Common myeloid progenitor, CD34-positive (primary cell): Measurements from ENCODE around the gene SLC17A7.
A peak's percentile ranks its signal among the peaks of the same experiment; 100 is the strongest.

ENCODE experiments used
- CTCF ChIA-PET: fragments of 350-600 bp; sonication (Branson Sonifier 250); formaldehyde crosslinking; loops from one replicate; lab custom pipeline; 2021; ENCODE audit warnings: antibody characterized with exemption; lab: Charles Lee
- POLR2A ChIA-PET: fragments of 350-600 bp; sonication (Branson Sonifier 250); formaldehyde crosslinking; loops from one replicate; lab custom pipeline; 2021; ENCODE audit warnings: antibody characterized with exemption; lab: Charles Lee
- DNase-seq, 3 donors: peaks; one replicate each; pipeline versions ENCODE4 v3.0.0 to v3.0.0-alpha.2; 2013
- H3K27ac ChIP-seq, 2 experiments: 1 replicate in 1 of 2; 2 replicates in 1 of 2; pipeline ENCODE4 v1.7.0; 2013; ENCODE audit warnings: inconsistent platforms in 2 of 2, low read length in 2 of 2, mild to moderate bottlenecking in 2 of 2, low read depth in 1 of 2, moderate library complexity in 1 of 2; ENCODE audit not compliant: severe bottlenecking in 2 of 2, insufficient read depth in 1 of 2, poor library complexity in 1 of 2
- H3K27me3 ChIP-seq, 5 experiments: replicated peaks in 2 of 5; 1 replicate in 3 of 5; 2 replicates in 2 of 5; pipeline versions ENCODE4 v1.6.1 to v1.7.0; 2013; ENCODE audit warnings: low read length in 4 of 5, mild to moderate bottlenecking in 2 of 5, moderate library complexity in 2 of 5, inconsistent platforms in 1 of 5; ENCODE audit not compliant: insufficient read depth in 5 of 5, control insufficient read depth in 4 of 5
- H3K36me3 ChIP-seq, 4 experiments: 1 replicate in 2 of 4; 2 replicates in 2 of 4; pipeline versions ENCODE4 v1.6.1 to v1.7.0; 2013; ENCODE audit warnings: low read length in 3 of 4, control low read depth in 1 of 4, mild to moderate bottlenecking in 1 of 4; ENCODE audit not compliant: control insufficient read depth in 4 of 4, insufficient read depth in 4 of 4
- H3K4me1 ChIP-seq, 4 experiments: 1 replicate in 3 of 4; 2 replicates in 1 of 4; pipeline versions ENCODE4 v1.6.1 to v1.7.1; 2013; ENCODE audit warnings: low read length in 3 of 4, mild to moderate bottlenecking in 3 of 4, control low read depth in 1 of 4, inconsistent platforms in 1 of 4, moderate library complexity in 1 of 4; ENCODE audit not compliant: control insufficient read depth in 4 of 4, insufficient read depth in 4 of 4; ENCODE audit errors: control extremely low read depth in 1 of 4
- H3K4me3 ChIP-seq, 7 experiments: 1 replicate in 4 of 7; 2 replicates in 3 of 7; pipeline versions ENCODE4 v1.5.1 to v1.7.0; 2013; ENCODE audit warnings: mild to moderate bottlenecking in 7 of 7, low read length in 6 of 7, moderate library complexity in 6 of 7, inconsistent platforms in 2 of 7, low read depth in 2 of 7, control low read depth in 1 of 7; ENCODE audit not compliant: insufficient read depth in 4 of 7, control insufficient read depth in 1 of 7; ENCODE audit errors: extremely low read depth in 1 of 7
- H3K9me3 ChIP-seq, 5 experiments: 1 replicate in 4 of 5; 2 replicates in 1 of 5; pipeline versions ENCODE4 v1.6.1 to v1.7.1; 2013; ENCODE audit warnings: low read length in 4 of 5, mild to moderate bottlenecking in 2 of 5, inconsistent platforms in 1 of 5, low read depth in 1 of 5, moderate library complexity in 1 of 5; ENCODE audit not compliant: control insufficient read depth in 4 of 5, insufficient read depth in 2 of 5; ENCODE audit errors: control extremely low read depth in 1 of 5
- WGBS: methylation state at CpG from one replicate; pipeline ENCODE4 v1.1.5; 2013; ENCODE audit not compliant: insufficient coverage; 5-methylcytosine and 5-hydroxymethylcytosine counted together

Gene SLC17A7

GRCh38 chr19:49441960-49442350 lies 628 bp upstream of the SLC17A7 start:
- H3K9me3 ChIP-seq, result no peaks in the 10 kb centered on the region
- peaks cover 0 to 10% (median 5%) of the 10 kb centered on the region in 4 experiments for H3K36me3 ChIP-seq
- peaks cover 2 to 56% (median 38%) of the 10 kb centered on the region in 5 experiments for H3K27me3 ChIP-seq
- ChIA-PET POLR2A (no interaction called here), CTCF (interaction anchor here (1.0 to 2.2 kb wide), 3 partner anchors 31 to 141 kb away, joined by 3 to 9 read pairs (median 4); no protein-coding TSS in a partner anchor)
- no peak overlapping the region for H3K27ac ChIP-seq
- H3K4me3 ChIP-seq, result peak overlapping the region in 2 of 7 experiments; percentile 79
- WGBS, result 42% methylated on average over 13 of the region's 14 CpGs
- peaks cover 0 to 22% (median 15%) of the 10 kb centered on the region in 4 experiments for H3K4me1 ChIP-seq
- DNase-seq, result no peak

- WGBS, result 49% methylated on average over 18 of the region's 19 CpGs
- Histone ChIP-seq H3K36me3 (no peaks in the 10 kb centered on the region), H3K27ac (no peak overlapping the region), H3K4me3 (peak overlapping the region in 2 of 7 experiments; percentile 16 to 19), H3K9me3 (peaks cover 0 to 3% (median 0%) of the 10 kb centered on the region in 5 experiments), H3K4me1 (peaks cover 0 to 27% (median 18%) of the 10 kb centered on the region in 4 experiments), H3K27me3 (peaks cover 2 to 69% (median 45%) of the 10 kb centered on the region in 5 experiments)
- ChIA-PET POLR2A (no interaction called here), CTCF (interaction anchor here (1.0 to 1.4 kb wide), 2 partner anchors 11 to 49 kb away, joined by 3 to 4 read pairs; no protein-coding TSS in a partner anchor)
- DNase-seq, result no peak
Observed at GRCh38 chr19:49440439-49441209, 703 bp downstream of the SLC17A7 start.

GRCh38 chr19:49439836-49440235 lies 1.5 kb downstream of the SLC17A7 start:
- ChIA-PET CTCF (interaction anchor here (1.0 to 1.4 kb wide), 2 partner anchors 10 to 48 kb away, joined by 3 to 4 read pairs; no protein-coding TSS in a partner anchor), POLR2A (no interaction called here)
- peaks cover 2 to 77% (median 50%) of the 10 kb centered on the region in 5 experiments for H3K27me3 ChIP-seq
- 100% methylated on average over 1 of the region's 6 CpGs for WGBS
- no peaks in the 10 kb centered on the region for H3K36me3 ChIP-seq
- peaks cover 0 to 27% (median 18%) of the 10 kb centered on the region in 4 experiments for H3K4me1 ChIP-seq
- peaks cover 0 to 3% (median 0%) of the 10 kb centered on the region in 5 experiments for H3K9me3 ChIP-seq
- no peak for DNase-seq
- no peak overlapping the region for H3K4me3 ChIP-seq
- H3K27ac ChIP-seq, result no peak overlapping the region

GRCh38 chr19:49438261-49438660 lies 3.1 kb downstream of the SLC17A7 start:
- Histone ChIP-seq H3K4me3 (no peak overlapping the region), H3K27me3 (peaks cover 2 to 93% (median 59%) of the 10 kb centered on the region in 5 experiments), H3K4me1 (peaks cover 0 to 22% (median 15%) of the 10 kb centered on the region in 4 experiments), H3K27ac (no peak overlapping the region), H3K9me3 (peaks cover 0 to 3% (median 0%) of the 10 kb centered on the region in 5 experiments), H3K36me3 (no peaks in the 10 kb centered on the region)
- WGBS, result 13% methylated on average over 1 of the region's 6 CpGs
- ChIA-PET POLR2A (no interaction called here), CTCF (interaction anchor here (1.0 kb wide), 1 partner anchor 21 kb away, joined by 3 read pairs; no protein-coding TSS in a partner anchor)
- no peak for DNase-seq

- Histone ChIP-seq H3K4me1 (peaks cover 0 to 22% (median 9%) of the 10 kb centered on the region in 4 experiments), H3K36me3 (no peaks in the 10 kb centered on the region), H3K9me3 (peaks cover 0 to 3% (median 0%) of the 10 kb centered on the region in 5 experiments), H3K27me3 (peaks cover 2 to 100% (median 66%) of the 10 kb centered on the region in 5 experiments), H3K27ac (no peak overlapping the region), H3K4me3 (no peak overlapping the region)
- 35% methylated on average over 5 of the region's 8 CpGs for WGBS
- ChIA-PET POLR2A (no interaction called here), CTCF (interaction anchor here (1.2 kb wide), 1 partner anchor 240 kb away, joined by 3 read pairs; the partner anchor contains the start of gene PRMT1)
- no peak for DNase-seq
Observed at GRCh38 chr19:49437231-49437630, 4.1 kb downstream of the SLC17A7 start.

- Histone ChIP-seq H3K36me3 (no peaks in the 10 kb centered on the region), H3K4me3 (peak overlapping the region in 2 of 7 experiments; percentile 10 to 36), H3K27ac (no peak overlapping the region), H3K27me3 (peaks cover 2 to 100% (median 65%) of the 10 kb centered on the region in 5 experiments), H3K4me1 (peaks cover 0 to 16% (median 7%) of the 10 kb centered on the region in 4 experiments), H3K9me3 (peaks cover 0 to 4% (median 0%) of the 10 kb centered on the region in 5 experiments)
- POLR2A ChIA-PET, result interaction anchor here (0.7 kb wide), 1 partner anchor 20 kb away, joined by 3 read pairs; no protein-coding TSS in a partner anchor
- DNase-seq, result peak; percentile 76 to 77 (median 77)
- 10% methylated on average over 42 of the region's 42 CpGs for WGBS
- CTCF ChIA-PET, result interaction anchor here (1.1 to 1.2 kb wide), 2 partner anchors 8 to 241 kb away, joined by 3 to 5 read pairs; partner anchors contain the start of gene PRMT1
Observed at GRCh38 chr19:49436381-49437017, 4.8 kb downstream of the SLC17A7 start.
